ENCODE measurements around the gene TRAPPC3L. TPM values are rescaled to one million over a fixed set of nuclear protein-coding genes. Genes with fewer than 3 reads are reported as not detected.

Gene TRAPPC3L
- total RNA-seq, 1 experiment from 2014 or later = not detected

DNA sequence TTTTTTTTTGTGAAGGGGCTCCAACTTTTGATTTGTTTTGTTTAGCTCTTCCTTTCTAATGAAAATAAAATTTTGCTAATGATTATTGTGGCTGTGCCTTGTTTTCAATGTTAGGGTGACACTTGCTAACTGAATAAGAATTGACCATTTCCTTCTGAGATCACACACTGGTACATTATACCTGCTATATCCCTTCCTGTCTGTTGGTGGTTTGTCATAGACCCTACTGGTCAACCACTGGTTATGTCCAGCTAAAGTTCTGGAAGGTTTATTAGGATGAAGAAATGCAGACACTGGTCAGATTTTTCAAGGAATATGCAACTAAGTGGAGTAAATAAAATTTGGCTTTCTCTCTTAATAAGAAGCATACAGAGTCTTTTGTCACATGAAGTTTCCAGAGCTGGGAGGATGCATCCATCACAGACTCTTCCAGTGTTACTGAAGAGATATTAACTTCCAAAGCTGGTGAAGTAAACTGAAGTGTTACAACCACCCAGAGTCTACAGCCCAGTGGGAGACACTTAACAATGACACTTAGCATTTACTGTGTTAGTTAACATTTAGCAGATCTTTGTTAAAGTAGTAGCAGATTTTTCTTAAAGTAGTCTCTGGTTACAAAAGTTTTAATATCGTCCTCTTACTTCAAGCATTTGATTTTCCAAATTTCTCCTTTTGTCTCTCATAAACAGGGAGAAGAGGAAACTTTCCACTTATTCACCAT, 53.7 kb downstream of the TRAPPC3L start:
- Histone ChIP-seq H4K8ac (replicated peaks; ENCODE audit: insufficient read length, low read depth, low read length) (no peak overlapping the region), H3K23ac (ENCODE audit: insufficient read length, low read depth, low read length) (no peak overlapping the region), H2BK5ac (ENCODE audit: insufficient read length, low read length) (no peak overlapping the region), H3K9ac (ENCODE audit: extremely low read depth, insufficient read length, low read length) (no peak overlapping the region), H2AK5ac (ENCODE audit: insufficient read length, low read length) (no peak overlapping the region), H4K91ac (ENCODE audit: insufficient read length, low read depth, low read length) (no peak overlapping the region), H3K14ac (ENCODE audit: insufficient read depth, low read length) (no peak overlapping the region), H2BK20ac (ENCODE audit: low read depth, low read length, poor library complexity, severe bottlenecking) (no peak overlapping the region), H3K4me2 (ENCODE audit: insufficient read depth, insufficient read length, low read length) (no peak overlapping the region), H3K27ac (ENCODE audit: insufficient read length, low read depth, low read length) (no peak overlapping the region), H3K4me1 (ENCODE audit: insufficient read depth, low read length) (no peaks in the 10 kb centered on the region), H3T11ph (ENCODE audit: low read length) (no peak overlapping the region), H3K79me1 (ENCODE audit: insufficient read depth, low read depth, low read length, poor library complexity, severe bottlenecking) (no peaks in the 10 kb centered on the region), H3K18ac (ENCODE audit: insufficient read length, low read depth, low read length) (no peak overlapping the region), H3K9me3 (ENCODE audit: control insufficient read depth, low read depth, low read length) (no peaks in the 10 kb centered on the region), H2BK120ac (ENCODE audit: low read depth, low read length, poor library complexity, severe bottlenecking) (no peak overlapping the region), H3K4ac (ENCODE audit: low read depth, low read length) (no peak overlapping the region), H3K56ac (ENCODE audit: insufficient read length, low read depth, low read length) (no peak overlapping the region), H2BK15ac (ENCODE audit: low read depth, low read length) (no peak overlapping the region), H3K79me2 (ENCODE audit: insufficient read depth, low read length) (no peaks in the 10 kb centered on the region), H3K27me3 (ENCODE audit: insufficient read depth, low read length) (no peaks in the 10 kb centered on the region), H2AFZ (ENCODE audit: low read length) (no peak overlapping the region), H3K23me2 (ENCODE audit: insufficient read length, low read depth, low read length, poor library complexity, severe bottlenecking) (no peaks in the 10 kb centered on the region), H4K20me1 (ENCODE audit: control insufficient read depth, insufficient read depth, insufficient read length) (no peaks in the 10 kb centered on the region), H4K5ac (ENCODE audit: insufficient read length, low read depth, low read length) (no peak overlapping the region), H2BK12ac (ENCODE audit: insufficient read length, low read depth, low read length) (no peak overlapping the region)
- no peak for DNase-seq
- Mint-ChIP-seq H3K4me3 (no peak overlapping the region), H3K27ac (no peak overlapping the region), H3K36me3 (ENCODE audit: insufficient read depth in 1 of 3, low read depth in 3 of 3) (peaks cover 0 to 1% (median 0%) of the 10 kb centered on the region in 3 experiments; a peak in 1 of 7 replicates), H3K4me1 (peaks cover 9 to 12% of the 10 kb centered on the region in 2 experiments), H3K27me3 (ENCODE audit: low read depth) (peaks cover 8% of the 10 kb centered on the region; the same call in 1 of the 2 replicates), H3K9me3 (peaks cover 3 to 4% of the 10 kb centered on the region in 2 experiments)
- WGBS (ENCODE audit: extremely low coverage, insufficient read length, low lambda C conversion rate) = no CpG with 5 or more reads among the region's 1 CpG
- no peak for TF ChIP-seq CTCF (conservative IDR thresholded peaks at IDR 0.05)

All from H9 (cell line).